ENCODE data around the gene PPP1R16B.

Gene PPP1R16B

DNA sequence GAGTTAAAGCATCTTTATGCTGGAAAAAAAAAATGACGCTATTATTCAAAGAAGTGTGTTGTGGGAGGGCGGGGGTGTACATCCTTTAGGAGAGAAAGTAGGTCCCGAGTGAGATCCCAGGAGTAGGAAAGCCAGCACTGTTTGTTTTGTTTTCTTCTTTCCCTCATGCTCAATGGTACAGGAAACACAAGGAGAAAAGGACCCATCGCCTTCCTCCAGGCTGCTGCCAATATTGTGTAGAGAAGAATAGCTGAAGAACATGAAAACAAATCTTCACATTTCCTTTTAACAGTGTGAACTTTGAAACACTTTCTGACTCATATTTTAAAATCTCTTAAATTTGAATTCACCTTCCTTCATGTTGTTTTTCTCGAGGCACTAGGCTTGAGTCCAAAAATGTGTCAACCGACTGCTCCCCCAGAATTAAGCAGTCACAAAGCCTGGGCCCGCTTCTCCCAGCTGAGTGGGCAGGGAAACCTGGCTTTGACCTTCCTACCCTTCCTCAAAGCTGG, 22.3 kb downstream of the PPP1R16B start:
- DNase-seq (ENCODE audit: low spot score) = no peak

DNA sequence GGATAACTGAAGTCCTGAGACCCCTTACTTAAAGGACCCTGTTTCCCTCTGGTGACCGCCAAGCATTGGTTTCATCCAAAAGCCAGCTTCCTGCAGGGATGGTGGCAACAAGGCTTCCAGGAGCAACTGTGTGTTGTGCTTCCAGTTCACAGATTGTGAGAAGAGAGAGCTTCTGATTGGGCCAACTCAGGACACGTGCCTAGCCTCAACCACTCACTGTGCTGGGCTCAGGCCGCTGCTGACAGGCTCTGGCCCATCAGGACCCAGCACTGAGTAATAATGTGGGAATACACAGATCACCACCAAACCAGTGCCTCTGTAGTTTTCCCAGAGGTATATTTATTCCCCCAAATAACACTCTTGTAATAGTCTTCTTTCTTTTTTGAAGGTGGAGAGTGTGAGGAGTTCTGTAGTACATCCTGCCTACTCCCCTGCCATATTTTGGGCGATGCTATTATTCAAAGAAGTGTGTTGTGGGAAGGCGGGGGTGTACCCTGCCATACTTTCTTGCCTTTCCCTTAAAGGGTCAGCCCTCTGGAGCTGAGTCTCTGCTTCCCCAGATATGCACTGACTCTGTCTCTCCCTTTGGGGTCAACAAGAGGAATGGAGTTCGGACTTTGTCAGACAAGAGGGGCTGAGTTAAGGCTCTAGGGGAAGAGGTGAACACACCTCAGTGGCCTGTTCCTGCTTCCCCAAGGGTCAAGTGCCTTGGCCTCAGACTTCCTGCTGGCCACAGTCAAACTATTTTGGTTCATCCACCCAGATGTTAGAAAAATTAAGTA, 23.2 kb downstream of the PPP1R16B start:
- DNase-seq (ENCODE audit: low spot score) = no peak

DNA sequence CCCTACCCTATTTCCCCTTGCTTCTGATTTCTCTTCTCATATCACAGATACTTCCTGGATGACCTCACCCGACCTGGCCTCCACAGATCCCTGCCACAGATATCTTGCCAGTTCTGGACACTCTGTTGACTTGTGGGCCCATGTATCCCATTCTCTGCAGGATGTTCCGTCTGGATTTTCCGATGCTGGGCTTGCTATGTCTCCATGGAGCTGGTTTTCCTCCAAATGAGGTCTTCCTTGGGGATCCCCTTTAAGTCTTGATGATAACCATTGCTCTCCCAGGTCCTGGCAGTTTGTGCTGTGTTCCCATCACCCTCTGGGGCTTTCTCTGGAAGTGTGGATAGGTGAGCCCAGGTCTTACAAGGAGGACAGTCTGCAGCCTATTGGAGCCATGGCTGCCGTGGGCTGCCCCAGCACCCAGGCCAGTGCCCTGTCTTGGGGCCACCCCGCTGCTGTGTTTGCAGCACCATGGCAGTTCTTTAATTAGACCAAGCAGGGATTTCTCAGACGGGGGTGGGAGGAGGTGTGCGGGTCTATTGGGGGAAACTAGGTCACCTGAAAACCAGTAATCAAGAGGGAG, 23.9 kb downstream of the PPP1R16B start:
- no peak for DNase-seq (ENCODE audit: low spot score)

DNA sequence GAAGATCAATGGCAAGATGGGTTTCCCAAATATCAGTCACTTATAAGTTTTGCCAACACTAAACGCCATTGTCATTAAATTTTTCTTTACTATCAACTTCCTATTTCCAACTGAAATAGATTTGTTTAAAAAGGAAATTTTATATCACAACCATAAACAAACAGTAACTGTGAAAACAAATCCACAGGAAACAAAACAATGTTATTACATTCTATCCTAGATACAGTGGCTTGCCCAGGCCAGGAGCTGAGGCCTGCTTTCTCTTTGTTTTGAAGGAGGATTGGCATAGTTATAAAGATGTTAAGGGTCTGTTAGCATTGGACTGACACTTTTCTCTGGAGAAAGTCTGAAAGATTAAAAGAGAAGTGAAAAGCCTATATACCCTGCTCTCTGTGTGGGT, 24.9 kb downstream of the PPP1R16B start:
- DNase-seq (ENCODE audit: low spot score) = no peak

DNA sequence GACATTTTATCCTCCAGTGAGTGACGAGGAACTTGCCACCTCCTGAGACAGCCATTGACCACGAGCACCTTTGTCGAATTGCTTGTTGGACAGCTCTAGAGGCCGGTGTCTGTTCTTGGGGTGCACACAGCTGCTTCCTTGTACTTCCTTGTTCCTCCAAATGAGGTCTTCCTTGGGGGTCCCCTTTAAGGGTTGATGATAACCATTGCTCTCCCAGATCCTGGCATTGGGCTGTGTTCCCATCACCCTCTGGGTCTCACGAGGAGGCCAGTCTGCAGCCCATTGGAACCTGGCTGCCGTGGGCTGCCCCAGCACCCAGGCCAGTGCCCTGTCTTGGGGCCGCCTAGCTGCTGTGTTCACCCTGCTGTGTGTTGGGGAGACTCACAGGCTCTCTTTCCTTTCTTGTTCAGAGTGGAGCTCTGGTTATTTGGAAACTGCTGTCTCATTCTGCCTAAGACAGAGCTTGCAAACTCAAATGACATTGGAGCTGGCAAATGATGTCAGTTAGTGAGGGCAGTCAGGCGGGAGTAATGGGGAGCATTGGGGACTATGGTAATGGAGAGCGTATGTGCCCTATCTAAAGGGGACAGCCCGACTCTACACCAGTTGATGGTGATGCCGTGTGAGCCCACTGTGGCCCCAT, 25.7 kb downstream of the PPP1R16B start:
- no peak for DNase-seq (ENCODE audit: low spot score)

DNA sequence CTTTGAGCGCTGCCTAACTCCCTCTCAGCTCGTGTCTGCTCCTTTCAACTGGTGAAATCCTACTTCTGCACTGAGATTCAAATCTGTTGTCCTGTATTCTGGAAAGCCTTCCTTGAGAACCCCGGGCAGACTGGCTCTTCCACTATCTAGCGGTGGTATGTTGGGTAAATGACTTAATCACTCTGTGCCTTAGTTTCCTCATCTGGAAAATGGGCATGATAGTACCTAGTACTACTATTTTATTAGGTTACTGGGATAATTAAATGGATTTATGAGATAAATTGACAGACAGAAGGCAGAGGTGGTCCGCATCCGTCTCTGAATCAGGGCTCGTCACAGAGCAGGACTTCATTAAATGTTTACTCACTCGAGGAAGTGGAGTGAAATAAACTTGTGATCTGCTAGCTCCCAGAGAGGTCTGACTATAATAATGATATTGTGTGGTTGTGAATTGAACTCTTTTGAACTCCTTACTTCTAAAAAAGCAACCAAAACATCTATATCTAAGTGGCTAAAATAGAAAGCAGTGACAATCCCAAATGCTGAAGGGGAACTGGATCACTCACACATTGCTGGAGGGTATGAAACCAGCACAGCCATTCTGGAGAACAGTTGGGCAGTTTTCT, 26.6 kb downstream of the PPP1R16B start:
- no peak for DNase-seq (ENCODE audit: low spot score)

DNA sequence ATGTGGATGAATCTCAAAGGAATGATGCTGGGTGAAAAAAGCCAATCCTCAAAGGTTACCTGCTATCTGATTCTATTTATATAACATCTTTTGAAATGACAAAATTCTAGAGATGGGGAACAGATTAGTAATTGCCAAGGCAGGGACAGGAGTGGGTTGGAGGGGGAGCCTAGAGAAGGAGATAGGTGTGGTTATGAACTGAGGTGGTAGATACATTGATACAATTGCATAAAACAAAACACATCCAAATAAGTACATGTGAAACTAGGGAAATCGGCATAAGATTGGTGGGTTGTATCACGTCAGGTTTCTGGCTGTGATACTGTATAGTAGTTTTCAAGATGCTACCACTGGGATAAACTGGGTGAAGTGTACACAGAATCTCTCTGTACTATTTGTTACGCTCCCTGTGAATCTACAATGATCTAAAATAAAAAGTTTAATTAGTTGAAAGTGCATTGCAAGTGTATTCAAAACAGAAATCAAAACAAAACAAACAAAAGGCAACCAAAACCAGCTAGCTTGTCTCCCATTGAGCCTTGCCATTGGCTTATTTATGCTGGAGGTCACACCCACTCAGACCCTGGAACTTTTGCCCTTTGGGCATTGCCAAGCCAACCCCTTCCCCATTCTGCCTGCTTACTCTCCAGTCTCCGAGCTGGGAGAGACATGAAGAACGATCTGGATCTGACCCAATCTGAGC, 27.8 kb downstream of the PPP1R16B start:
- DNase-seq (ENCODE audit: low spot score) = no peak

DNA sequence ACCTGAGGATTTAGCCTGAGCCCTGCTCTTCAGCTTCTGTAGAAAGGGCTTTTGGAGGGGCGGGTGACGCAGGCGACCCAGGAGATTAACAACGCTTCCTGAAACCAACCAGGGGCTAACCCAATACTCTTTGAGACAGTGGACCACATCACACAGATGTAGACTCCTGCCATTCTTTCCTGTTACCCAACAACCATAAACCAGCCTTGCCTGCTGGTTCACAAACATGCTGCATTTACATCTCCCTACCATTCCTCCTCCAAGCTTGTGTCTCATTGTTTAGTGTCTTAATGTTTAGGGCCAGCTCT, 28.3 kb downstream of the PPP1R16B start:
- no peak for DNase-seq (ENCODE audit: low spot score)

DNA sequence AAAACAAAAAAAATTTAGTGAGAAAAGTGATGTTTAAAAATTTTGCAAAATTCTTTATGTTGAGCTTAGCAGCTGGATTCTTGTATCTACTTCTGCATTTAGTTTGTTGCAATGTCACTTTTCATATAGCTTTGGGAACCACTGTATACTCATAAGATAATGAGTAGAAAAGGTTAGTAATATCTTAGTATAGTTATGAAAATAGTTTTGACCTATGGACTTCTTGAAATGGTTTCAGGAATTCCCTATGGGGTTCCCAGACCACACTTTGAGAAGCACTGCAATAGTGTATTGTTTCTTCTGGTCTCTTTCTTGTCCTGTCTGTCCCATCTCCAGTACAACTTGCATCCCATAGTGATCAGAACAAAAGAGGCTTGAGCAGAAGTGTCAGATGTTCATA, 29.4 kb downstream of the PPP1R16B start:
- no peak for DNase-seq (ENCODE audit: low spot score)

DNA sequence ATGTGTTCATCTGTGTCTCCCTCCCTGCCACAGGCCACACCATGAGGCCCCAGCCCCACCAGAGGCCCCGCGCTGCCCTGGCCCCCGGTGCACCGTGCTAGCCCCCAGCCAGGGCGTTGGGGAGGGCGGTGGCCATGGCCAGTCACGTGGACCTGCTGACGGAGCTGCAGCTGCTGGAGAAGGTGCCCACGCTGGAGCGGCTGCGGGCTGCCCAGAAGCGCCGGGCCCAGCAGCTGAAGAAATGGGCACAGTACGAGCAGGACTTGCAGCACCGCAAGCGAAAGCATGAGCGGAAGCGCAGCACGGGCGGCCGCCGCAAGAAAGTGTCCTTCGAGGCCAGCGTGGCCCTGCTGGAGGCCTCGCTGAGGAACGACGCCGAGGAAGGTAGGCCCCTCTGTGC, 30.3 kb downstream of the PPP1R16B start:
- no peak for DNase-seq (ENCODE audit: low spot score)

DNA sequence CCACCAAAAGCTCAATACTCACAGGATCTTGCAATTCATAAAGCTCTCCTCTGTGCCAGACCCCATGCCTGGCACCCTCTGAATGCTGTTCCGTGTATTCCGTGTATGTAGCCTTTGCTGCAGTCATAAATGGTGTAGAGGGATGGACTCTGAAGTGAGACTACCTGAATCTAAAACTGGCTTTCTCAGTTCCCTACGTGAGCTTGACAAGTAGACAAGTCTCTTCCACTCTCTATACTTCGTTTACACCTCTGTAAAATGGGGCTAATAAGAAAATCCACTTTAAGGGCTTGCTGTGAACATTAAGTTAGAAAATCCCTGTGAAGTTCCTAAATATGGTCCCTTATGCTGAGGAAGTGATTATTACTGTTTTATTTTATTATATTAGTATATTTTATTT, 31.5 kb downstream of the PPP1R16B start:
- no peak for DNase-seq (ENCODE audit: low spot score)

DNA sequence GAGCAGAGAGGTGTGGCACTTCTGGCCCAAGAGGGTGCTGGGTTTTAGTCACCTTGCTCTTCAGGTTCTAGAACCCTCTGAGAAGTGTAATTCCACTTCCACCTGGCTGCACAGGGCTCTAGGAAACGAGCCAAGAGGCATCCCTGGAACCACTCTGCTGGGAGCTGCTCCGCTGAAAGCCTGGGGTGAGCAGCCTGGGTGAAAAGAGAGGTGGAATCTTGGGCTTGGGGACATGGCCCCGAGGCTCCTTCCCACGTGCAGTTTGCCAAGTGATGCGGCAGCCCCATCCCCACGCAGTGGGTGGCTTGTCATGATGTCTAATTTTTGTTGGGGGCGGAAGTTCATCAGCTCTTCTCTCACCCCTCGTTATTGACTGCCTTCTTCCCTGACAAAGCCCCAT, 32.8 kb downstream of the PPP1R16B start:
- peak; percentile 22 for DNase-seq (ENCODE audit: low spot score)

DNA sequence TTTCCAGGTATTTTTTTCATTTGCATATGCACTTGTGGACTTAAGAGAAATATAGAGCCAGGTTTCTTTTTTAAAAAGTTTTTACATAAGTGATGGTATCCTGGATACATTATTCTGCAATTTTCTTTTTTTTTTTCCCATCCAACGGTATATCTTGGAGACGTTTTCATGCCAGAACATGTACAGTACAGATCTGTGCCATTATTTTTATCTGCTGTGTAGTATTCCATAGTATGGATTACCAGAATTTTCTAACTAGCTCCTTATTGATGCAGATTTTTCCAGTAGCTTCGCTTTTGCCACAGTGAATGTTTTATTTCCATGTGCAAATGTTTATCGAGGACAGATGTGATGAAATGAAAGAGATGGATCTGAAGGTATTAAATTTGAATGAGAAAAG, 34.1 kb downstream of the PPP1R16B start:
- DNase-seq (ENCODE audit: low spot score) = no peak

DNA sequence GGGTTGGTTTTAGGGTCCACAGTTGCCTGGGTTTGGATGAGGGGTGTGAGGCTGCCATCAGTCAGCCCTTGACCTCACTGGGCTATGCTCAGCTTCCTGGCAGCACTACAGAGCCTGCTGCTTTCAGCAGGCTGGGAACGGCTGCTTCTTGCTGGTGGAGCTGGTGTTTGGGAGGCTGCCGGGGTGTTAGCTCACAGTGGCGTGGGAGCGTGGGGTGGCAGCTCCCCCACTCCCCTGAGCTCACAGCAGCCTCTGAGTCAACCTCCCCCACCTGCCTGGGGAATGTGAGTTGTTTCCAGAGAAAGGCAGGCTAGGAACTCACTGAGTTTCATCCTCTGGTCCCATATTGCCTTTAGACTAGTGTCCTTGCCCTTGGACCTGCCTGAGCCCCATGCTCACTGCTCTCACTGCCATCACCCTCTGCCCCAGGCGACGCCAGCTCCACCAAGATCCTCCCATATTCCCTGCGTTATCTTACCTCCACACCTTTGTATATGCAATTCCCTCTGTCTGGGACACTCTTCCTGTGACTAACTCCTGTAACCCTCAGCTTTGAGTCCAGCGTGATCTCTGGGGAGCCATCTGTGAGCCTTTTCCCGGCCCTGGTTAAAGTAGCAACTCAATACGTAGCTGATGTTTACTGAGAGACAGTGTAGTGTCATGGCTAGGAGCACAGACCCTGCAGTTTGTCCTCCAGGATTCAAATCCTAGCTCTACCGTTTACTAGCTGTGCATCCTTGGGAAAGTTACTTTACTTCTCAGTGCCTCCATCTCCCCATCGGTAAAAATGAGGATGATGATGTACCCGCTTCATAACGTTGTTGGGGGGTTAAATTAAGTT, 34.8 kb downstream of the PPP1R16B start:
- DNase-seq (ENCODE audit: low spot score) = no peak

DNA sequence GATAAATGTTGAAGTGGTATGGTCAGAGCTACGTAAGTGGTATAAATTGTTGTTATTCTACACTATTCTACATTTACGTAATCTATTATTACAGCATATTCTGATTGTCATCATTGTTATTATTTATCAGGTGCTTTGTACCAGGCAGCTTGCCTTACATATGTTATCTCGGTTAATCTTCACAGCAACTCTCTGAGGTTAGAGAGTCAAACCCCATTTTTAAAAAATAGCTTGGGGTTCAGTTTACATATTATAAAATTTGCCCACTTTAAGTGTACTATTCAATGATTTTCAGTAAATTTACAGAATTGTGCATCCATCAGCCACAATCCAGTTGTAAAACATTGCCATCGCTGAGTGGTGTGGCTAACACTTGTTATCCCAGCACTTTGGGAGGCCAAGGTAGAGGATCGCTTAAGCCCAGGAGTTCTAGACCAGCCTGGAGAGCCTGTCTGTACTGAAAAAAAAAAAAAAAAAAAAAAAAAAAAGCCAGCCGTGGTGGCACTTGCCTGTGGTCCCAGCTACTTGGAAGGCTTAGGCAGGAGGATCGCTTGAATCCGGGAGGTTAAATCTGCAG, 35.5 kb downstream of the PPP1R16B start:
- DNase-seq (ENCODE audit: low spot score) = no peak

DNA sequence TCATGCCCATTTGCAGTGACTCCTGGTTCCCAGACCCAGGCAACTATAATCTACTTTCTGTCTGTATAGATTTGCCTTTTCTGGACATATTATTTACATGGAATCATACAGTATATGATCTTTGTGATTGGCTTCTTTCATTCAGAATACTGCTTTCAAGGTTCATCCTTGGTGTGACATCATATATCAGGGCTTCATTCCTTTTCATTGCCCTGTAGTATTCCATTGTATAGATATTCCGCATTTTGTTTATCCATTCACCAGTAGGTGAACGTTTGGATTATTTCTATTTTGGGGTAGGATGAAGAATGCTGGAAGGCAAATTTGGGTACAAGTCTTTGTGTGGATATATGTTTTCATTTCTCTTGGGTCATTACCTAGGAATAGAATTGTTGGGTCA, 36.1 kb downstream of the PPP1R16B start:
- DNase-seq (ENCODE audit: low spot score) = no peak

DNA sequence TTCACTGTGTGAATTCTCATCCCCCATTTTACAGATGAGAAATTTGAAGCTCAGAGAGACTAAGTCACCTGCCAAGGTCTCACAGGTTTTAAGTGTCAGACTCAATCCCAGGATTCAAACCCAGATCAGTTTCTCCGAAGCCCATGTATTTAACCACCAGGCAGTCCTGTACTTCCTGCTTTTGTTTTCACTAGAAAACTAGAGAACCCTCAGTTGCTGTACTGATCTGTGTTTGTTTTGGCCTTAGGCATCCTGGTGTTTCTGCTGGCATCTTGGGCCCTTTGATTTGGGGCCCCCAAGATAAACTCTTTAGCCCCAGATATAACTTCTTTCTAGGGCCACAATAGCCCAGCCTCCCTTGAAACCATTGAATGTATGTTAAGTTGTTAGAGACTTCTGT, 36.5 kb downstream of the PPP1R16B start:
- DNase-seq (ENCODE audit: low spot score) = no peak

DNA sequence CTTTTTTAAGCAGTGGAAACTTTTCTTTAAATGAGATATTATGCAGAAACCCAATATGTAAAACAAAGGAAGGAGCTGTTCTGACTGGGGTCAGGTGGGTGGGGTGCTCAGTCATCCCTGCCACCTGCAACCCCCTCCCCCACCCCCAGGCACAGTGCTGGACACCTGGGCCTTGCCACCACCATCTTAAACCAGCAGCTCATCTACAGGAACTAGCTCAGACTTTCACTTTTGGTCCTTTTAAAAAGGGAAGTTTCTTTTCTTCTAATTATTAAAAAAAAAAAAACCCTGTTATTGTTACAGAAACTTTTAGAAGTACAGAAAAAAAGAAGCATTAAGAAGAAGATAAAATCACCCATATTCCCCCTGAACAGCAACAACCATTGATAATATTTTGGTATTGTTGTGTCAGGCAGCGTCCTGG, 37.1 kb downstream of the PPP1R16B start:
- DNase-seq (ENCODE audit: low spot score) = no peak

DNA sequence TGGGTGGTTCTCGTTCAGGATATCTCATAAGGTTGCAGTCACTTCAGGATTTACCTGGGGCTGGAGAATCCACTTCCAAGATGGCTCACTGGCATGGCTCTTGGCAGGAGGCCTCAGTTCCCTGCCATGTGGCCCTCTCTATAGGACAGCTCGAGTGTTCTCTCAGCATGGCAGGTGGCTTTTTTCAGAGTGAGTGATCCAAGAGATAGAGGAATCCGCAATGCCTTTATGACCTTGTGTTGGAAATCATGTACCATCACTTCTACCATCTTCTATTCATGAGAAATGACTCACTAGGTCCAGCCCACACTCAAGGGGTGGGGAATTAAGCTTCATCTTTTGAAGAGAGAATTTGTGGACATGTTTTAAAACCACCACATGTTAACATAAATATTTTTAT, 37.8 kb downstream of the PPP1R16B start:
- peak; percentile 31 for DNase-seq (ENCODE audit: low spot score)

DNA sequence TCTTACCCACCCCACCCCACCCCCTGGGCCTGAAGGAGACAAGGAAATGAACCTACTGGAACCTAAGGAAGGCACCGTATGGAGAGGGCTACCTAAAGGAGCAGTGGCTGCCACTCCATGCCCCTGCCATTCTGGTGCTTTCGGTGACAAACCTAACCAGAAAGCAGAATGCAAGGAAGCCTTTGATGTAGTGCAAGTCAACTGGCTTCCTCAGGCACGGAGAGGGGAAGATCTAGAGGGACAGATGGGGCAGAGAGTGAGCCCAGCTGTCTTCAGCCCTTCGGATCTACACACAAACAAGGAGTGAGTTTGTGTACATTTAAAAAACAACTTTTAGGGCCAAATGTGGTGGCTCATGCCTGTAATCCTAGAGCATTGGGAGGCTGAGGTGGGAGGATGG, 39.5 kb downstream of the PPP1R16B start:
- no peak for DNase-seq (ENCODE audit: low spot score)

DNA sequence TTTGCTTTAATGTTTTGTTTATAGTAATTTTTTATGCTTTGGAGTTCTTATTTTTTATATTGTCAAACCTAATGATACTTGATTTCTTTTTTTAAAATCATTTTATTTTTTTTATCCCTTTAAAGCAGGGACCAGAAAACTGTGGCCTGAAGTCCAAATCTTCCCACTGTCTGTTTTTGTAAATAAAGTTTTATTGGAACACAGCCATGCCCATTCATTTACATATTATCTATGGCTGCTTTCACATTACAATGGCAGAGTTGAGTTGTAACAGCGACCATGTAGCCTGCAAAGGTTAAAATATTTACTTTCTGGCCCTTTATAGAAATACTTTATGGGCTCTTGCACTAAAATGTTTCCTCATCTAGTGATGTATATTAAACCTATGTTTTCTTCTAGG, 42.3 kb downstream of the PPP1R16B start:
- no peak for DNase-seq (ENCODE audit: low spot score)

Data from cerebellar cortex (tissue), 1 donor.